Kidney (tissue), 14 donors: ENCODE measurements around the gene GLOD4. TPM values are rescaled to one million over a fixed set of nuclear protein-coding genes. Genes with fewer than 3 reads are reported as not detected.

ENCODE experiments used
- DNase-seq, 5 donors: peaks; one replicate each; pipeline ENCODE4 v3.0.0-alpha.2; 2013 to 2020
- FAIRE-seq: peaks from 2 replicates; lab custom pipeline; 2012; peaks lifted over from hg19 to GRCh38; lab: Jason Lieb, UNC
- H3K27ac ChIP-seq, 2 donors: one replicate each; pipeline ENCODE4 v1.7.0; 2013; ENCODE audit warnings: low read depth in 2 of 2, low read length in 2 of 2, inconsistent platforms in 1 of 2
- H3K27me3 ChIP-seq: one replicate; pipeline ENCODE4 v1.7.1; 2013; ENCODE audit warnings: low read length, inconsistent platforms; ENCODE audit not compliant: control insufficient read depth, insufficient read depth
- H3K36me3 ChIP-seq, 3 donors: one replicate each; pipeline versions ENCODE4 v1.7.0 to v1.7.1; 2013; ENCODE audit warnings: low read length in 3 of 3, control low read depth in 1 of 3, inconsistent platforms in 1 of 3; ENCODE audit not compliant: insufficient read depth in 3 of 3, control insufficient read depth in 2 of 3
- H3K4me1 ChIP-seq, 3 donors: one replicate each; pipeline versions ENCODE4 v1.7.0 to v1.7.1; 2013; ENCODE audit warnings: low read length in 3 of 3, inconsistent platforms in 1 of 3, low read depth in 1 of 3; ENCODE audit not compliant: control insufficient read depth in 2 of 3, insufficient read depth in 2 of 3
- H3K4me3 ChIP-seq, 3 donors: one replicate each; pipeline versions ENCODE4 v1.7.0 to v1.8.1; 2013; ENCODE audit warnings: low read length in 3 of 3, control low read depth in 1 of 3, inconsistent platforms in 1 of 3
- H3K9ac ChIP-seq, 3 donors: one replicate each; pipeline versions ENCODE4 v1.7.0 to v1.7.1; 2013; ENCODE audit warnings: low read length in 3 of 3, control low read depth in 1 of 3, inconsistent platforms in 1 of 3
- H3K9me3 ChIP-seq, 3 donors: one replicate each; pipeline versions ENCODE4 v1.7.0 to v1.7.1; 2013; ENCODE audit warnings: low read length in 3 of 3, control low read depth in 1 of 3, inconsistent platforms in 1 of 3; ENCODE audit not compliant: control insufficient read depth in 2 of 3, insufficient read depth in 1 of 3
- CTCF ChIP-seq: IDR thresholded peaks from 3 replicates; pipeline ENCODE4 v1.5.1; 2012; ENCODE audit warnings: mild to moderate bottlenecking, moderate library complexity, borderline replicate concordance; ENCODE audit not compliant: insufficient read depth; ENCODE audit errors: extremely low read depth
- intact Hi-C: fragments of 100-400 bp; cut with DNase I; formaldehyde crosslinking; loops from one replicate; pipeline ENCODE4 v1.11.1; 2022
- polyA plus RNA-seq: library from polyadenylated mRNA; stranded (reverse); fragments of 350-450 nt; fragmentation: Illumina TruSeq; extraction: RNeasy Lipid Tissue Mini Kit (QIAGEN cat#74804); gene quantifications from one replicate; pipeline ENCODE4 v1.2.3, GENCODE V29; 2014; ENCODE audit warnings: low read depth, low replicate concordance; ENCODE audit not compliant: insufficient read depth
- total RNA-seq: library from RNA; stranded (reverse); fragmentation: NEBNext Ultra II Directional; extraction: Animal tissue kit (Norgen Biotek cat#: 25700); gene quantifications from one replicate; pipeline ENCODE4 v1.2.1, GENCODE V29; 2021
- donor health status: control.
- donor health status: control.
- donor health status: control.
- donor health status: control.
- donor health status: control.
- donor health status: DM: yes; HTN: yes; CAD: no.
- donor health status: Normal renal cell carcinoma (clear cell type).

GLOD4 gene
- total and polyA plus RNA-seq, 2 donors from 2014 or later: 70.6 to 90.8 TPM

GRCh38 chr17:718075-718474 lies 64.0 kb downstream of the GLOD4 start:
- Histone ChIP-seq H3K4me1 (peaks cover 0 to 4% (median 0%) of the 10 kb centered on the region in 3 donors), H3K36me3 (no peaks in the 10 kb centered on the region), H3K27me3 (no peaks in the 10 kb centered on the region), H3K9me3 (no peaks in the 10 kb centered on the region), H3K27ac (no peak overlapping the region), H3K4me3 (no peak overlapping the region), H3K9ac (no peak overlapping the region)
- intact Hi-C loops: no loop called here
- DNase-seq (no peak), FAIRE-seq (no peak)
- no peak for TF ChIP-seq CTCF

Other genes starting within 250 kb of the GLOD4 start
- 80.9 TPM for gene VPS53, start 67.4 kb downstream of the GLOD4 start, total RNA-seq
- 7.0 TPM for gene VPS53, start 67.4 kb downstream of the GLOD4 start, polyA plus RNA-seq
- 12.4 TPM for gene TLCD3A, start 49.7 kb downstream of the GLOD4 start, total RNA-seq
- 4.6 TPM for gene TLCD3A, start 49.7 kb downstream of the GLOD4 start, polyA plus RNA-seq
- 14.8 TPM for gene GEMIN4, start 30.0 kb downstream of the GLOD4 start, total RNA-seq
- 4.6 TPM for gene GEMIN4, start 30.0 kb downstream of the GLOD4 start, polyA plus RNA-seq
- 14.4 TPM for gene MRM3, start 73 bp upstream of the GLOD4 start, total RNA-seq
- gene MRM3, start 73 bp upstream of the GLOD4 start, polyA plus RNA-seq: 21.3 TPM
- 26.8 TPM for gene NXN, start 197.5 kb upstream of the GLOD4 start, total RNA-seq
- 10.2 TPM for gene NXN, start 197.5 kb upstream of the GLOD4 start, polyA plus RNA-seq
- 14.6 TPM for gene TIMM22, start 214.8 kb upstream of the GLOD4 start, total RNA-seq
- 17.3 TPM for gene TIMM22, start 214.8 kb upstream of the GLOD4 start, polyA plus RNA-seq